ENCODE results near the gene KCNN1.
"Not testable (repeated sequence)": the region's sequence is repeated elsewhere in the genome, so short reads cannot be mapped to it uniquely, and the experiment has no call there.

KCNN1 gene

GRCh38 chr19:17969096-17969792, 2.3 kb downstream of the KCNN1 start:
- no peak for DNase-seq (ENCODE audit: low read depth)

- DNase-seq (ENCODE audit: low read depth) = no peak
These were observed 5.3 kb downstream of the KCNN1 start for GRCh38 chr19:17972230-17972629.

- DNase-seq (ENCODE audit: low read depth) = no peak
These were observed 6.9 kb downstream of the KCNN1 start for GRCh38 chr19:17973759-17974158.

- DNase-seq (ENCODE audit: low read depth) = no peak
These were observed 7.6 kb downstream of the KCNN1 start for GRCh38 chr19:17974551-17974950.

- DNase-seq (ENCODE audit: low read depth) = no peak
These were observed 8.1 kb downstream of the KCNN1 start for GRCh38 chr19:17975032-17975431.

GRCh38 chr19:17977021-17977420, 10.1 kb downstream of the KCNN1 start:
- DNase-seq (ENCODE audit: low read depth) = no peak

GRCh38 chr19:17977488-17977887, 10.6 kb downstream of the KCNN1 start:
- DNase-seq (ENCODE audit: low read depth) = no peak

GRCh38 chr19:17981611-17982010, 14.7 kb downstream of the KCNN1 start:
- DNase-seq (ENCODE audit: low read depth) = no peak

- no peak for DNase-seq (ENCODE audit: low read depth)
These were observed 15.5 kb downstream of the KCNN1 start for GRCh38 chr19:17982430-17982829.

GRCh38 chr19:17985037-17985818, 18.3 kb downstream of the KCNN1 start:
- no peak for DNase-seq (ENCODE audit: low read depth)

- not testable (repeated sequence) for DNase-seq (ENCODE audit: low read depth)
These were observed 19.7 kb downstream of the KCNN1 start for GRCh38 chr19:17986569-17986968.

GRCh38 chr19:17988161-17988560, 21.3 kb downstream of the KCNN1 start:
- DNase-seq (ENCODE audit: low read depth) = no peak

GRCh38 chr19:17989425-17990094, 22.7 kb downstream of the KCNN1 start:
- no peak for DNase-seq (ENCODE audit: low read depth)

GRCh38 chr19:17993076-17993813, 26.3 kb downstream of the KCNN1 start:
- no peak for DNase-seq (ENCODE audit: low read depth)

- DNase-seq (ENCODE audit: low read depth) = peak; percentile 78
These were observed 30.0 kb downstream of the KCNN1 start for GRCh38 chr19:17996826-17997316.

- no peak for DNase-seq (ENCODE audit: low read depth)
These were observed 31.3 kb downstream of the KCNN1 start for GRCh38 chr19:17997969-17998826.

- DNase-seq (ENCODE audit: low read depth) = no peak
These were observed 31.9 kb downstream of the KCNN1 start for GRCh38 chr19:17998827-17999150.

GRCh38 chr19:17999684-18000479, 33.0 kb downstream of the KCNN1 start:
- DNase-seq (ENCODE audit: low read depth) = no peak

GRCh38 chr19:18000480-18000914, 33.6 kb downstream of the KCNN1 start:
- no peak for DNase-seq (ENCODE audit: low read depth)

All from stimulated activated CD8-positive, alpha-beta memory T cell treated with anti-CD3 and anti-CD28 coated beads, Interleukin-15, amount 100 ng/mL, for 24 hours (primary cell).